SK-N-MC (cell line): ENCODE data around the gene GALNT4.
A peak's percentile ranks its signal among the peaks of the same experiment; 100 is the strongest.

ENCODE experiments used
- DNase-seq: peaks from one replicate; pipeline ENCODE4 v3.0.0-alpha.2; 2011; ENCODE audit warnings: low read depth, low spot score
- H3K27ac ChIP-seq: fragments of 200-600 bp; sonication (generic); 2 replicates; pipeline ENCODE4 v1.5.1; 2016; ENCODE audit warnings: mixed run types
- H3K36me3 ChIP-seq: fragments of 200-600 bp; sonication (generic); 2 replicates; pipeline ENCODE4 v1.6.1; 2017; ENCODE audit warnings: antibody characterized with exemption, low read length, mixed read lengths; ENCODE audit not compliant: insufficient read depth
- H3K4me3 ChIP-seq: fragments of 200-600 bp; sonication (generic); 2 replicates; pipeline ENCODE4 v1.5.1; 2016
- H3K9ac ChIP-seq: fragments of 200-600 bp; sonication (generic); 2 replicates; pipeline ENCODE4 v1.8.0; 2017; ENCODE audit warnings: mixed run types, mixed read lengths; ENCODE audit not compliant: insufficient read length
- H3K9me3 ChIP-seq: fragments of 200-600 bp; sonication (generic); 2 replicates; pipeline ENCODE4 v1.6.1; 2017; ENCODE audit warnings: low read depth, mild to moderate bottlenecking, antibody characterized with exemption, low read length, moderate library complexity, mixed read lengths
- EZH2 ChIP-seq: fragments of 200-600 bp; sonication (generic); IDR thresholded peaks from one replicate; pipeline ENCODE4 v1.6.1; 2017; ENCODE audit warnings: antibody characterized with exemption
- FOXP2 ChIP-seq: optimal IDR thresholded peaks from 2 replicates; pipeline ENCODE3; 2011; ENCODE audit warnings: mild to moderate bottlenecking, moderate library complexity; ENCODE audit not compliant: insufficient read depth; ENCODE audit errors: extremely low read length, control extremely low read depth
- POLR2AphosphoS5 ChIP-seq: IDR thresholded peaks from 2 replicates; pipeline ENCODE4 v1.6.1; 2012; ENCODE audit warnings: mild to moderate bottlenecking, low read depth, low read length, borderline replicate concordance

GALNT4 gene

DNA sequence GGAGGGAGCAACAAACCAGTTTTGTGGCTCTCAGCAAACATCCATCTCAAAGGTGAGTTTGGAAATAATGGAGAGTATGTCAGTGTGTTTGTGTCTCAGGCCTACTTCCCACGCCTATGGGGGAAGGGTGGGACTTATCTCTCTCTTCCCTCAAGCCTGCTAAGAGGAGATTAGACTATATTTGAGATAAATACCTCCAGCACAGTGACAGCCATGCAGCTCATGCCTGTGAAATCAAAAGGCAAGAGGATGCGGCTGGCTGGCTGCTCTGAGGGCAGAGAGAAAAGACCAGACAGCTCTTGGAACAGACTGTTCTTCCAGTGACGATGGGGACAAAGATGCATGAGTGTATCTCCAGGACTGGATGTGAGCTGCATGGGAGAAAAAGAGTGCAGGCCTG lies 16.0 kb upstream of the GALNT4 start:
- DNase-seq: no peak
- no peak overlapping the region for H3K27ac ChIP-seq
- H3K4me3 ChIP-seq: no peak overlapping the region
- H3K9ac ChIP-seq: no peak overlapping the region
- no peaks in the 10 kb centered on the region for H3K36me3 ChIP-seq
- TF ChIP-seq EZH2 (no peak), FOXP2 (no peak), POLR2AphosphoS5 (no peak)
- H3K9me3 ChIP-seq: no peaks in the 10 kb centered on the region

DNA sequence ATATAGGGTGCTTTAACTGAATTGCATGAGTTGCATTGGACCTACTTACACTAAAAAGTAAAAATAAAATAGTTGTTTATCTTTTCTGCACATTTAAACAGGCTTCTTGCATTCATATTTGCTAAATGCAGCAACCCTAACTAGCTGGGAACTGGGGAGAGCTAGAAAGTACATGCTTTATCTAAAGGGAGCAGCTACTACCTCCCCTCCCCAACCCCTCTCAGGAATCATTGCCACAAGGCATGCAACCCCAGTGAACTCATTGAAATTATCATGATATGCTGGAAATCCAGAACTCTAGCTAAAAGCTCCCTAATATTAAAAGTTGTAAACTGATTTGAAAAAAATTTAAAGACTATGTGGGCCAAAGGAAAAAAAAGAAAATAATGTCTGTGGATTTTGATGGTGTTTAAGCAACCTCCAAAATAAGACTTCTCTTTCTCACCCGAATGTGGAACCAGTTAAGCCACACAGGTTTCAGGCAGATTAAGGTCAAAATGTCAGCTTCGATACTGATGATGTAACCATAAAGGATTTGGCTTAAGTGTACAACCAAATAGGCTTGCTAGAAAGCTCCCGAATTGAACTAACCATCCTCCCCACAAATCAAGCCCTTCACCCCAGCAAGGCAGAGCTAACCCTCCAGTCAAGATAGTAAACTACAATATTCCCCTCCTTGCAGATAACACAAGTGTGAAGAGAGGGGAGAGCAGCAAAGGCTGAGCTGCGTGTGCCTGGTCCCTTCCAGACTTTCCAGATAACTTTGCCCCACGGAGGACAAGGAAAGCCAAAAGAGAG lies 15.0 kb upstream of the GALNT4 start:
- Histone ChIP-seq H3K36me3 (no peaks in the 10 kb centered on the region), H3K4me3 (no peak overlapping the region), H3K9ac (no peak overlapping the region), H3K9me3 (no peaks in the 10 kb centered on the region), H3K27ac (no peak overlapping the region)
- TF ChIP-seq POLR2AphosphoS5 (no peak), EZH2 (no peak), FOXP2 (no peak)
- no peak for DNase-seq

DNA sequence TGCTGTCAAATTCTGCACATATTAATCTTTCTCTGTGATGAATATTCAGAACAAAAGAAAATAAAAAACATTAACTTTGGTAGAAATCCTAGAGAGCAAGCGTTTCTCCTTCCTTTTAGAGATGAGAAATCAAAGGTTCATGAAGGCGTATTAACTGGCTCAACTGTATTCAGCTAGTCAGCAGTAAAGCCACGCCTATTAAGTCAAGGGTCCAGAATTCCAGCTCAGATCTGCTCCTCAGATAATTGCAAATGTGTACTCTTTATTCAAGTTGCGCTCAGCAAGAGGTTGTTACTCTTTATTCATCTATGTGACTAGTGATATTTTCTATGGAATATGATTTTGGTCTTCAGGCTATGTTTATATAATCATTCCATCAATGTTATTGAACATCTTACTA lies 14.3 kb upstream of the GALNT4 start:
- TF ChIP-seq EZH2 (no peak), FOXP2 (no peak), POLR2AphosphoS5 (no peak)
- Histone ChIP-seq H3K27ac (no peak overlapping the region), H3K9me3 (no peaks in the 10 kb centered on the region), H3K9ac (no peak overlapping the region), H3K4me3 (no peak overlapping the region), H3K36me3 (no peaks in the 10 kb centered on the region)
- no peak for DNase-seq

DNA sequence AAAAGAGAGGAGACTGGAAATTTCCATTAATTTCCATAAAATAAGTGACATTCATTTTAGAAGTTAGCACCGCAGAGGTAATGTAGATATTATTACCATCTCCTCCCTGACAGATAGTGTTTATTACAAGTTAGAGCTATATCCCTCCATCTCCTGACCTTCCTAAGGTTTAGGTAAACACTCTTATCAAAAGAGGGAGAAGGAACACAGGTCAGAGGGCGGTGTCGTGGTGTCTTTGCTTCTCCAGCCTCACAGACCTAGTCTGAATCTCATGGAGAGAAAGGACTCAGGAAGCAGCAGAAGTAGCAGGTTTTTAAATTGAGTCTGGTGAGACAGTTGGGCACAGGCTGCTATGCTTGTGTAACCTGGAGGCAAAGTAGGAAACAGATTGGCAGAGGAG lies 12.8 kb upstream of the GALNT4 start:
- no peak for DNase-seq
- Histone ChIP-seq H3K36me3 (no peaks in the 10 kb centered on the region), H3K9ac (no peak overlapping the region), H3K9me3 (no peaks in the 10 kb centered on the region), H3K4me3 (no peak overlapping the region), H3K27ac (no peak overlapping the region)
- TF ChIP-seq FOXP2: no peak
- no peak for TF ChIP-seq EZH2
- TF ChIP-seq POLR2AphosphoS5: no peak

DNA sequence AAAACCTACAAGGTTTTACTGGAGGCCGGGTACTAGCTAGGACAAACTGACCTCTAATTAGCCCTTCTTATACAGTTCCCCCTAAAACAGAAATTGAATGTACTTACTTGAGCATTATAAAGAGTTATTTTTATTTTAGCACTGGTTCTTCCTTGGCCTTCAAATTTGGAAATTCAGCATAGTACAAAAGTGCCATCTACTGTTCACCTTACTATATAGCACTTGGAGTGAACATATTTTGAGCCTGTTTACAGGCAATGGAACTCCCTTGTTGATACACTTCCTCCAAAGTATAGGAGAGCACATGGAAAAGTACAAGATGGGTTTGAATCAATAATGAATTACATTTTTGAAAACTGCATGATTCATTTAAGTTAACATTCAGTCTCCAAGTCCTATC lies 5.1 kb upstream of the GALNT4 start:
- DNase-seq: no peak
- H3K36me3 ChIP-seq: no peaks in the 10 kb centered on the region
- H3K27ac ChIP-seq: no peak overlapping the region
- TF ChIP-seq FOXP2 (no peak), POLR2AphosphoS5 (no peak), EZH2 (no peak)
- 0 out of 2 replicates have a peak overlapping the region, but pooled peaks have one; percentile 11 for H3K4me3 ChIP-seq
- H3K9me3 ChIP-seq: no peaks in the 10 kb centered on the region
- peak overlapping the region; percentile 46 for H3K9ac ChIP-seq

GRCh38 chr12:89528434-89528833 lies 3.8 kb upstream of the GALNT4 start:
- no peak for DNase-seq
- H3K27ac ChIP-seq: peak overlapping the region; percentile 42; the same call in 1 of the 2 replicates
- no peaks in the 10 kb centered on the region for H3K9me3 ChIP-seq
- TF ChIP-seq FOXP2 (no peak), POLR2AphosphoS5 (no peak), EZH2 (no peak)
- no peak overlapping the region for H3K9ac ChIP-seq
- peak overlapping the region; percentile 67 for H3K4me3 ChIP-seq
- H3K36me3 ChIP-seq: peaks cover 4% of the 10 kb centered on the region; the same call in 1 of the 2 replicates

DNA sequence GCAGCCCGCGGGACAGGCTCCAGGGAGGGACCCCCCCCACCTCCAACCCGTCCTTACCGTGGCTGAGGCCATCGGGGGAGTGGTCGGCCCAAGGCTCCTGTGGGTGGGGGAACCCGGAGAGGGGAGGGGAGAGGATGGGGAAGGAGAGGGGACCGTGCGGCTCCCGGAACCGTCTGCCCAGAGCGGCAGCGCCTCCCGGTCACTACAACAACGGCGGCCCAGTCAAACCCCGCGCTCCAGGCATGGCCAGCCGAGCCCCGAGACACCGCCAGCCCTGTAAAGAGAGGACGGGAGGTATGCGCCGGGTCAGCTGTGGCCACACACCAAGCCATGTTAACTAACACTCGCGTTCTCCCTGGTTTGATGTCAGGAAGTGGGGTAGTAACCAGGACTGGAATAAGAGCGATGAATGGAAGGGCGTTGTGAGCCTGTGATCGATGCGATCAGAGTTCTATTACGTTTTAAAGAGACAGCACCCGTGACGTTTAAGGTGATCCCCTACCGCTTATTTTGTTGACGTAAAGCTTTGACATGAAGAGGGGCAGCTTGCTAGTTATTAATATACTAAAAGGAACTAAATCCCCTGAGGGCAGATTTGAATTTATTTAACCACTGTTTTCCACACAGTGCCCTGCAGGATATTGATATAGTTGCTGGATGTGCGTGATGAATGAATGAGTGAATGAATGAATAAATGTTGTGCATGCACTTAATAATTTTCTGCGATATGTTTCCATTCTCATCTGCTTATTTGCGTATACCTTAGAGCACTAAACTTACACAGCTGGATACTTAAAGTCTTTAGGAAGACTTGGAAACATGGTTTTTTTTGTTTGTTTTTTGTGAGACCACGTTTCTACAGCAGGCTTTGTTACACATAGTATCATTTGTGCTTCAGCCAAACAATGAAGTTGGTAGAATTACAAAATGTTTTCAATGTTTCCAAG lies 1.5 kb upstream of the GALNT4 start, which contains the start of gene POC1B:
POC1B (minus strand) TSS at position 224 of the 947 bp plus-strand sequence; CDS start at position 72, 152 bp downstream.
- Histone ChIP-seq H3K9ac (peak within 1 kb of the TSS; percentile 81), H3K4me3 (peak within 1 kb of the TSS; percentile 98), H3K27ac (peak within 1 kb of the TSS; percentile 53; the same call in 1 of the 2 replicates), H3K9me3 (no peaks in the 10 kb centered on the region), H3K36me3 (peaks cover 7% of the 10 kb centered on the region; the same call in 1 of the 2 replicates)
- DNase-seq: no peak
- no peak for TF ChIP-seq EZH2
- TF ChIP-seq POLR2AphosphoS5: 0 out of 2 replicates have a peak, but pooled peaks have one; percentile 32
- peak; percentile 66 for TF ChIP-seq FOXP2

GRCh38 chr12:89525305-89525823 lies 768 bp upstream of the GALNT4 start:
- peak overlapping the region; percentile 81 for H3K9ac ChIP-seq
- H3K9me3 ChIP-seq: no peaks in the 10 kb centered on the region
- peak overlapping the region; percentile 98 for H3K4me3 ChIP-seq
- no peak for DNase-seq
- H3K36me3 ChIP-seq: peaks cover 7% of the 10 kb centered on the region; the same call in 1 of the 2 replicates
- H3K27ac ChIP-seq: no peak overlapping the region
- no peak for TF ChIP-seq POLR2AphosphoS5
- TF ChIP-seq FOXP2: no peak
- no peak for TF ChIP-seq EZH2
